Left lung (tissue), 10 donors: ENCODE measurements around the gene DMRTB1. TPM values are rescaled to one million over a fixed set of nuclear protein-coding genes. Genes with fewer than 3 reads are reported as not detected.

Experiments used
- ATAC-seq: fragments of 200-7000 bp; cut with Tn5 transposase; one replicate; pipeline ENCODE4 v1.9.1; 2020; ENCODE audit warnings: moderate library complexity
- DNase-seq, 4 donors: peaks; one replicate each; pipeline ENCODE4 v3.0.0-alpha.2; 2013 to 2020
- H3K27ac ChIP-seq, 2 donors: fragments of 200-600 bp; sonication (generic) in 1 of 2; one replicate each; pipeline versions ENCODE4 v1.5.0 to v1.8.0; 2020 to 2021
- H3K27me3 ChIP-seq, 2 donors: fragments of 200-600 bp; sonication (generic) in 1 of 2; one replicate each; pipeline versions ENCODE4 v1.5.0 to v1.8.0; 2020 to 2021
- H3K36me3 ChIP-seq, 2 donors: fragments of 200-600 bp; sonication (generic) in 1 of 2; one replicate each; pipeline versions ENCODE4 v1.5.0 to v1.8.0; 2020 to 2021
- H3K4me1 ChIP-seq, 2 donors: fragments of 200-600 bp; one replicate each; pipeline ENCODE4 v1.8.0; 2021
- H3K4me3 ChIP-seq, 2 donors: fragments of 200-600 bp; sonication (generic) in 1 of 2; one replicate each; pipeline versions ENCODE4 v1.5.0 to v1.8.0; 2020 to 2021; ENCODE audit warnings: mild to moderate bottlenecking in 1 of 2
- H3K9me3 ChIP-seq, 2 donors: fragments of 200-600 bp; sonication (generic) in 1 of 2; one replicate each; pipeline versions ENCODE4 v1.5.0 to v1.8.0; 2020 to 2021
- intact Hi-C, 2 donors: fragments of 100-400 bp; cut with DNase I; formaldehyde crosslinking; loops; one replicate each; pipeline versions ENCODE4 v1.11.2 to v1.14.2; 2022
- polyA plus RNA-seq, 6 donors: library from polyadenylated mRNA; unstranded; fragments of 120-200 nt; gene quantifications; one replicate each; pipeline ENCODE4 v1.2.1, GENCODE V29; 2013; ENCODE audit not compliant: insufficient read length in 6 of 6
- total RNA-seq, 2 donors: library from RNA; stranded (reverse); fragmentation: NEBNext Ultra II Directional; extraction: Animal tissue kit (Norgen Biotek cat#: 25700); gene quantifications; one replicate each; pipeline ENCODE4 v1.2.1, GENCODE V29; 2021
- TF ChIP-seq, protein P1 (sequence below), 2 donors: fragments of 200-600 bp; sonication (generic) in 1 of 2; IDR thresholded peaks; one replicate each; pipeline versions ENCODE4 v1.5.0 to v1.8.0; 2021; ENCODE audit warnings: antibody characterized with exemption in 2 of 2
- donor health status: DM: no; HTN: yes; CAD: no.
- donor health status: DM: no; HTN: no; CAD: no.

Gene DMRTB1
- total and polyA plus RNA-seq, 8 donors: not detected

DNA sequence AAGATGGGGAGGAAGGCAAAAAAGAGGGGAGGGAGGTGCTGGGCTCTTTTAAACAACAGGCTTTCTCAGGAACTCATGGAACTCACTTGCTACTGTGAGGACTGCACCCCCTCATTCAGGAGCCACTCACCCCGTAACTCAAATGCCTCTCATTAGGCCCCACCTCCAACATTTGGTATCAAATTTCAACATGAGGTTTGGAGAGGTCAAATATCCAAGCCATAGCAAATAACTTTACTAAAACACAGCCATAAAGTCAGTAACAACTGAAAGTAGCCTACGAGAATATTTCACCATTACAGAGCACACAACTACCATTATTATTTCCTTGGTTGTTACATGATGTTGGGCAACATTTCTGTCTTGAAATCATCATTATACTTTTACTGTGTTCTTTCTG, 13.1 kb upstream of the DMRTB1 start:
- H3K27me3 ChIP-seq: peaks cover 0 to 16% of the 10 kb centered on the region in 2 donors
- H3K4me3 ChIP-seq: no peak overlapping the region
- no peak overlapping the region for H3K27ac ChIP-seq
- no peaks in the 10 kb centered on the region for H3K9me3 ChIP-seq
- no peaks in the 10 kb centered on the region for H3K36me3 ChIP-seq
- DNase-seq (no peak), ATAC-seq (no peak)
- intact Hi-C loops: no loop called here
- no peaks in the 10 kb centered on the region for H3K4me1 ChIP-seq
- TF ChIP-seq, protein P1, sequence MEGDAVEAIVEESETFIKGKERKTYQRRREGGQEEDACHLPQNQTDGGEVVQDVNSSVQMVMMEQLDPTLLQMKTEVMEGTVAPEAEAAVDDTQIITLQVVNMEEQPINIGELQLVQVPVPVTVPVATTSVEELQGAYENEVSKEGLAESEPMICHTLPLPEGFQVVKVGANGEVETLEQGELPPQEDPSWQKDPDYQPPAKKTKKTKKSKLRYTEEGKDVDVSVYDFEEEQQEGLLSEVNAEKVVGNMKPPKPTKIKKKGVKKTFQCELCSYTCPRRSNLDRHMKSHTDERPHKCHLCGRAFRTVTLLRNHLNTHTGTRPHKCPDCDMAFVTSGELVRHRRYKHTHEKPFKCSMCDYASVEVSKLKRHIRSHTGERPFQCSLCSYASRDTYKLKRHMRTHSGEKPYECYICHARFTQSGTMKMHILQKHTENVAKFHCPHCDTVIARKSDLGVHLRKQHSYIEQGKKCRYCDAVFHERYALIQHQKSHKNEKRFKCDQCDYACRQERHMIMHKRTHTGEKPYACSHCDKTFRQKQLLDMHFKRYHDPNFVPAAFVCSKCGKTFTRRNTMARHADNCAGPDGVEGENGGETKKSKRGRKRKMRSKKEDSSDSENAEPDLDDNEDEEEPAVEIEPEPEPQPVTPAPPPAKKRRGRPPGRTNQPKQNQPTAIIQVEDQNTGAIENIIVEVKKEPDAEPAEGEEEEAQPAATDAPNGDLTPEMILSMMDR (IDR thresholded peaks at IDR 0.05): no peak

DNA sequence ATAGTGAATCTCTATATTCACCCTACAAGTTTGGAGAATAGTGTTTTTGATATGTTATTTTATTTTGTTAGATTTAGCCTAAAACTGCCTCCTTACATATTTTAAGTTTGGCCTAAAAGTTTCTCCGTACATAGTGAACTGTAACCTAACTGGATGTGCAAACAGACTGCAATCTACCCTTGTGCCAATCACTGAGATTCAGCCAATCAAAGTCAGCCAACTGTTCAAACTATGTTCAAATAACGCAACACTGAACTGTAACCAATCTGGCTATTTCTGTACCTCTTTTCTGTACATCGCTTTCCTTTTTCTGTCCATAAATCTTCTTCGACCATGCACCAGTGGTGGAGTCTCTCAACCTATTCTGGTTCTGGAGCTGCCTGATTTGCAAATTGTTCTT, 11.8 kb upstream of the DMRTB1 start:
- Histone ChIP-seq H3K36me3 (no peaks in the 10 kb centered on the region), H3K4me1 (no peaks in the 10 kb centered on the region), H3K9me3 (no peaks in the 10 kb centered on the region), H3K27ac (no peak overlapping the region), H3K27me3 (peaks cover 0 to 20% of the 10 kb centered on the region in 2 donors), H3K4me3 (no peak overlapping the region)
- intact Hi-C loops: no loop called here
- DNase-seq (no peak), ATAC-seq (no peak)
- TF ChIP-seq, protein P1 (IDR thresholded peaks at IDR 0.05): no peak

DNA sequence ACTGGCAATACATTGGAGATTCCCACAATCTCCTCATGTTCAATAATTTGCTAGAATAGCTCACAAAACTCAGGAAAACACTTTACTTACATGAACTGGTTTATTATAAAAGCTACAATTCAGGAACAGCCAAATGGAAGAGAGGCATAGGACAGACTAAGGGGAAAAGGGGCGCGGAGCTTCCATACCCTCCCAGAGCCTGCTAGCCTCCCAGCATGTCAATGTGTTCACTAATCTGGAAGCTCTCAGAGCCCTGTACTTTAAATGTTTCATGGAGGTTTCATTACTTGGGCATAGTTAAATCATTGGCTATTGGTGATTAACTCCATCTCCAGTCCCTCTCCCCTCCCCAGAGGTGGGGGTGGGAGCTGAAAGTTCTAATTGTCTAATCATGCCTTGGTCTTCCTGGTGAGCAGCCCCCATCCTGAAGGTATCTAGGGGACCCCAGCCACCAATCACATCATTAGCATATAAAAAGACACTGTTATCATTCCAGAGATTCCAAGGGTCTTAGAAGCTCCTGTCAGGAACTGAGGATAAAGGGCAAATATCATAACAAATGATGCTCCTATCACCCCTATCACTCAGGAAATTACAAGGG, 10.9 kb upstream of the DMRTB1 start:
- DNase-seq (no peak), ATAC-seq (no peak)
- Histone ChIP-seq H3K9me3 (no peaks in the 10 kb centered on the region), H3K27ac (no peak overlapping the region), H3K27me3 (peaks cover 0 to 25% of the 10 kb centered on the region in 2 donors), H3K4me3 (no peak overlapping the region), H3K36me3 (no peaks in the 10 kb centered on the region), H3K4me1 (no peaks in the 10 kb centered on the region)
- TF ChIP-seq, protein P1 (IDR thresholded peaks at IDR 0.05): no peak
- intact Hi-C loops: no loop called here

DNA sequence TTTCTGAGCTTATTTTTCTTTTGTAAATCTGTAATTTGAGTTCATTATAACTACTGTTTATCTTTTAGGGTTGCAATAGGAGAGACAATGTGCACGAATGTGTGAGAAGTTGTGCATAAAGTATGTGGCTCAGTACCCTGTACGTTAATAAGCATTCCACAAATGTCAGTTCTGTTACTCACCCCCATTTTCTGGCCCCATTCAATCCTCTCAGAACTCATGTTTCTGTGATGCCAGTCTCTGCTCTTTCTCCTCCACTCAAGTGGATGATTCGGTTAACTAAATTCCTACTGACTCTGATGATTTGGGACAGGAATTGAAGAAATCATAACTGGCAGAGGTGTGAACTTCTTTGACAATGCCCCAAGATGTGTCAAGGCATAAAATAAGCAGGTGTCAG, 10.2 kb upstream of the DMRTB1 start:
- no peaks in the 10 kb centered on the region for H3K9me3 ChIP-seq
- intact Hi-C loops: no loop called here
- H3K27ac ChIP-seq: no peak overlapping the region
- H3K4me3 ChIP-seq: no peak overlapping the region
- no peaks in the 10 kb centered on the region for H3K4me1 ChIP-seq
- H3K27me3 ChIP-seq: peaks cover 0 to 25% of the 10 kb centered on the region in 2 donors
- no peak for ATAC-seq
- H3K36me3 ChIP-seq: no peaks in the 10 kb centered on the region
- no peak for DNase-seq
- TF ChIP-seq, protein P1 (IDR thresholded peaks at IDR 0.05): no peak

DNA sequence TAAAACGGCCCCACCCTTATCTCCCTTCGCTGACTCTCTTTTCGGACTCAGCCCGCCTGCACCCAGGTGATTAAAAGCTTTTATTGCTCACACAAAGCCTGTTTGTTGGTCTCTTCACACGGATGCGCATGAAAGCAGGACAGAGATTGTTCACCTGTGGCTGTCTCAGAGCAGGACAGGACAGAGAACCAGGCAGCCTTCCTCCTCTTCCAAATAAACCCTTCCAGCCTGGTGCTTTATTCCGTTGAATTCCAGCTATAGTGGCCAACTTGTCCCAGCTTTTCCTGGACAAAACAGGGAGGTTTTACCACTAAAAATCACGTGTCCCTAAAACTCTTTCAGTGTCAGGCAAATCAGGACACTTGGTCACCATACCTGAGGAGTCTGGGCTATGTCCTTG, 9.5 kb upstream of the DMRTB1 start:
- Histone ChIP-seq H3K27me3 (peaks cover 0 to 25% of the 10 kb centered on the region in 2 donors), H3K27ac (no peak overlapping the region), H3K4me3 (no peak overlapping the region), H3K36me3 (no peaks in the 10 kb centered on the region), H3K4me1 (no peaks in the 10 kb centered on the region), H3K9me3 (no peaks in the 10 kb centered on the region)
- intact Hi-C loops: no loop called here
- no peak for DNase-seq
- TF ChIP-seq, protein P1 (IDR thresholded peaks at IDR 0.05): no peak
- no peak for ATAC-seq
